Measurements from ENCODE around the gene STARD9.

GRCh38 chr15:42549741-42550392, 25.5 kb upstream of the STARD9 start:
- no peak for TF ChIP-seq CTCF (conservative IDR thresholded peaks at IDR 0.05)
- TF ChIP-seq ZFX (IDR thresholded peaks at IDR 0.05), result no peak
